ENCODE data around the gene SDE2.
"Not testable (repeated sequence)": the region's sequence is repeated elsewhere in the genome, so short reads cannot be mapped to it uniquely, and the experiment has no call there.

SDE2 gene

DNA sequence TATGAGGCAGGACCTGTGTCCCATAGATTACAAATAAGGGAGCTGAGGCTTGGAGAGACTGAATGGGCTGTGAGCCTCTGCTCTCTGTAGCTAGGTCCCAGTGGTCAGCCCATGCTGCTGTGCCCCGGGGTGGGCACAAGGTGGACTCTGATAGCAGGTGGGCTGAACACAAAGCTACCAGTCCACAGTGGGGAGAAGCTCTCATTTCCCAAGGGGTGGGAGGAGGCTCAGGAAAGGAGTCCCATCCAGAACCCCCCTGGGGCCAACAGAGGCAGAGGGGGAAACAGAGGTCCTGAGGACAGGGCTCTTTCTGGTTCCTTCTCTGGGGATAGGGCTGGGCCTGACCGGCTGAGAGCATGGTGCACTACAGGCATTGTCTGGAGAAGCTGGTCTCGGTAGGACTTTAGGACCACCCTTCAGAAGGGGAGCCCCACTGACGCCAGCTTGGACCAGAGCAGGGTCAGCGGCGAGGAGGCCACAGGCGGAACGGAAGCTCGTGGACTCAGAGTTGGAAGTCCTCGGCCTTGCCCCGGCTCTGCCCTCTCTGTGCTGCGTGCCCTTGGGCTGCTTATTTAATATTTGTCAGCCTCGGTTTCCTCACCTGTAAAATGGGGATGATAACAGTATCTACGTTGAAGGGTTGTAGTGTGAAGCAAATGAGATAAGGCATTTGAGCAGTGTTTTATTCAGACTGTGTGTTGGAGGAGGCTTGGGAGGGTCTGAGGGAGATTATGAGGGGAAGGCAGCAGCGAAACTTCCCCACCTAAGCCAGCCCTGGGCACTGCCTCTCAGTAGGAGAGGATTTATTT lies 26.6 kb downstream of the SDE2 start:
- in situ Hi-C loops (cut with MboI; ENCODE audit: low pct_unique_long_range_greater_than_20kb, low sequenced_read_pairs, unreplicated experiment), result no loop called here
- no peak for TF ChIP-seq CTCF (IDR thresholded peaks at IDR 0.05; ENCODE audit: extremely low read depth, insufficient read depth, missing control alignments)
- no peak for DNase-seq (ENCODE audit: low spot score)

DNA sequence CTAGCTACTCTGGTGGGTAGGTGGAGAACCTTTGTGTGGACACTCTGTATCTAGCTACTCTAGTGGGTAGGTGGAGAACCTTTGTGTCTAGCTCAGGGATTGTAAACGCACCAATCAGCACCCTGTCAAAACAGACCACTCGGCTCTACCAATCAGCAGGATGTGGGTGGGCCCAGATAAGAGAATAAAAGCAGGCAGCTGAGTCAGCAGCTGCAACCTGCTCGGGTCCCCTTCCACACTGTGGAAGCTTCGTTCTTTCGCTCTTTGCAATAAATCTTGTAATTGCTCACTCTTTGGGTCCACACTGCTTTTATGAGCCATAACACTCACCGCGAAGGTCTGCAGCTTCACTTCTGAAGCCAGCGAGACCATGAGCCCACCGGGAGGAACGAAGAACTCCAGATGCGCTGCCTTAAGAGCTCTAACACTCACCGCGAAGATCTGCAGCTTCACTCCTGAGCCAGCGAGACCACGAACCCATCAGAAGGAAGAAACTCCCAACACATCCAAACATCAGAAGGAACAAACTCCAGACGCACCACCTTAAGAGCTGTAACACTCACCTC lies 28.5 kb downstream of the SDE2 start:
- in situ Hi-C loops (cut with MboI; ENCODE audit: low pct_unique_long_range_greater_than_20kb, low sequenced_read_pairs, unreplicated experiment), result not testable (repeated sequence)

GRCh38 chr1:225969751-225970150 lies 29.4 kb downstream of the SDE2 start:
- DNase-seq (ENCODE audit: low spot score); in situ Hi-C loops (cut with MboI; ENCODE audit: low pct_unique_long_range_greater_than_20kb, low sequenced_read_pairs, unreplicated experiment): not testable (repeated sequence)

More for the DNA sequence above, 28.5 kb downstream of the SDE2 start:
- not testable (repeated sequence) for DNase-seq (ENCODE audit: low spot score)

DNA sequence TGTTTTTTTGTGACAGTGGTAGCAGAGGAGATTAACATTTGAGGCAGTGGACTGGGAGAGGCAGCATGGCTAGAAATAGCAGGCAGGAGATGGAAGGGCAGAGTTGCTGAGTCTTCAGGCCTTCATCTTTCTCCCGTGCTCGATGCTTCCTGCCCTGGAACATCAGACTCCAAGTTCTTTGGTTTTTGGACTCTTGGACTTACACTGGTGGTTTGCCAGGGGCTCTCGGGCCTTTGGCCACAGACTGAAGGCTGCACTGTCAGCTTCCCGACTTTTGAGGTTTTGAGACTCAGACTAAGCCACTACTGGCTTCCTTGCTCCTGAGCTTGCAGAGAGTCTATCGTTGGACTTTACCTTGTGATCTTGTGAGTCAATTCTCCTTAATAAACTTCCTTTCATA lies 33.9 kb downstream of the SDE2 start:
- no peak for DNase-seq (ENCODE audit: low spot score)
- in situ Hi-C loops (cut with MboI; ENCODE audit: low pct_unique_long_range_greater_than_20kb, low sequenced_read_pairs, unreplicated experiment), result no loop called here
- no peak for TF ChIP-seq CTCF (IDR thresholded peaks at IDR 0.05; ENCODE audit: extremely low read depth, insufficient read depth, missing control alignments)

DNA sequence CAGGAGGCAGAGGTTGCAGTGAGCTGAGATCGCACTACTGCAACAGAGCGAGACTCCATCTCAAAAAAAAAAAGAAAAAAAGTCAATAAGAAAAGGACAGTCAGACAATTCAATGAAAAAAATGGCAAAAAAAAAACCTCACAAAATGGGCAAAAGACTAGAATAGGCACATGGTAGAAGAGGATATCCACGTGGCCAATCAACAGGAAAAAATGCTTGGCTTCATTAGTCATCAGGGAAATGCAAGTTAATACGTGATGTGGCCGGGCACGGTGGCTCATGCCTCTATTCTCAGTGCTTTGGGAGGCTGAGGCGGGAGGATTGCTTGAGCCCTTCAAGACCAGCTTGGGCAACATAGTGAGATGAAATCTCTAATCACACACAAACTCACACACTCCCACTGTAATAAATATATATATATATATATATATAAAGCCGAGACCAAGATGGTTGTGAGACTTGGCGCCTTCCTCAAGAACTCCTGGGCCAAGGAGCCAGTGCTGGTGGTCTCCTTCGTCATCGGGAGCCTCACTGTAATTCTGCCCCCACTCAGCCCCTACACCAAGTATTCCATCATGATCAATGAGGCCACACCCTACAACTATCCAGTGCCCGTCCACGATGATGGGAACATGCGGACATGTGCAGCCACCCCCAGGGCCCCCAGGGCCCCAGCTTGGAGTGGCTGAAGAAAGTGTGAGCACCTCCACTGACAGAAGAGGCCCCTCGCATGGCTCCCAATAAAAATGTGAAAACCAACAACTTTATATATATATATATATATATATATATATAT lies 35.2 kb downstream of the SDE2 start:
- no peak for TF ChIP-seq CTCF (IDR thresholded peaks at IDR 0.05; ENCODE audit: extremely low read depth, insufficient read depth, missing control alignments)
- DNase-seq (ENCODE audit: low spot score), result no peak
- in situ Hi-C loops (cut with MboI; ENCODE audit: low pct_unique_long_range_greater_than_20kb, low sequenced_read_pairs, unreplicated experiment), result no loop called here

- peak; percentile 90 for TF ChIP-seq CTCF (IDR thresholded peaks at IDR 0.05; ENCODE audit: extremely low read depth, insufficient read depth, missing control alignments)
- DNase-seq (ENCODE audit: low spot score), result peak; percentile 79
- in situ Hi-C loops (cut with MboI; ENCODE audit: low pct_unique_long_range_greater_than_20kb, low sequenced_read_pairs, unreplicated experiment), result no loop called here
Observed at GRCh38 chr1:225962440-225962975, 36.6 kb downstream of the SDE2 start.

DNA sequence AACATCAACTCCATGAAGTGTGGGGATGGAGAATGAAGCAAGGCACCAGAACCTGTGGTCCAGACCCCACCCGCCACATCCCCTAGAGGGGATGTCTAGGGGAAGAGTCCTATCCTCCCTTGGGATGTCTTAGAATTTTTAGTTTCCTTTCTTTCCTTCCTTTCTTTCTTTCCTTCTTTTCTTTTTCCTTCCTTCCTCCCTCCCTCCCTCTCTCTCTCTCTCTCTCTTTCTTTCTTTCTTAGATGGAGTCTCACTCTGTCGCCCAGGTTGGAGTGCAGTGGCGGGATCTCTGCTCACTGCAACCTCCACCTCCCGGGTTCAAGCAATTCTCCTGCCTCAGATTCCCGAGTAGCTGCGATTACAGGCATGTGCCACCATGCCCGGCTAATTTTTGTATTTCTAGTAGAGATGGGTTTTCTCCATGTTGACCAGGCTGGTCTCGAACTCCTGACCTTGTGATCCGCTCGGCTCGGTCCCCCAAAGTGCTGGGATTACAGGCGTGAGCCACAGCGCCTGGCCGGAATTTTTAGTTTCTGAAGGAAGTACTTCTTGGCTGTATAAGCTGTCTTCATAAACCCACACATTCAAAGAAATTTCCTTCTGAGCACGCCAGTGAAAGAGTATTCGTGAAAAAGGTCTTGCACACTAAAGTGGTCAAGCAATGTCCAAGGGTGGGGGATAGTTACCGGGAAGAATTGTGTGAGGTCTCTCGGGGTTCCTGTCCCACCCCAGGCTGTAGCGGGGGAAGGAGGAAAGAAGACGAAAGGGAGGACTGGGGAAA lies 37.3 kb downstream of the SDE2 start:
- no peak for TF ChIP-seq CTCF (IDR thresholded peaks at IDR 0.05; ENCODE audit: extremely low read depth, insufficient read depth, missing control alignments)
- in situ Hi-C loops (cut with MboI; ENCODE audit: low pct_unique_long_range_greater_than_20kb, low sequenced_read_pairs, unreplicated experiment), result no loop called here

More for the DNA sequence above, 37.3 kb downstream of the SDE2 start:
- DNase-seq (ENCODE audit: low spot score), result no peak

Data from GM13977 (cell line).